Upper lobe of left lung (tissue), 4 donors: ENCODE results near the gene ARAP3.

Source experiments
- CTCF ChIP-seq, 6 experiments: fragments of 450-650 bp in 4 of 6; fragments of 200-600 bp in 2 of 6; sonication (generic) in 2 of 6; IDR thresholded peaks; one replicate each; pipeline ENCODE4 v1.5.1; 2016 to 2019; ENCODE audit warnings: antibody characterized with exemption in 6 of 6
- EP300 ChIP-seq, 4 donors: sonication (generic); formaldehyde crosslinking; IDR thresholded peaks; one replicate each; pipeline ENCODE4 v1.5.1; 2017; ENCODE audit warnings: antibody characterized with exemption in 4 of 4, control low read depth in 2 of 4
- POLR2AphosphoS5 ChIP-seq, 2 donors: sonication (generic); formaldehyde crosslinking; IDR thresholded peaks; one replicate each; pipeline ENCODE4 v1.5.1; 2017; ENCODE audit warnings: antibody characterized with exemption in 2 of 2

GRCh38 chr5:141655020-141655419 lies 27.0 kb downstream of the ARAP3 start:
- no peak for TF ChIP-seq CTCF (IDR thresholded peaks at IDR 0.05)
- no peak for TF ChIP-seq POLR2AphosphoS5 (IDR thresholded peaks at IDR 0.05)
- TF ChIP-seq EP300 (IDR thresholded peaks at IDR 0.05): no peak
